IMR-90 (cell line): ENCODE results near the gene INIP.

Source experiments
- BHLHE40 ChIP-seq: fragments of 150-350 bp; IDR thresholded peaks from 2 replicates; pipeline ENCODE4 v1.6.1; 2016; ENCODE audit warnings: mild to moderate bottlenecking, low read depth, low read length
- CEBPB ChIP-seq: IDR thresholded peaks from 2 replicates; pipeline ENCODE4 v1.6.1; 2012; ENCODE audit warnings: low read depth, low read length, improper control_type of control experiment
- CTCF ChIP-seq: conservative IDR thresholded peaks from 2 replicates; pipeline ENCODE4 v1.5.1; 2012; ENCODE audit warnings: mild to moderate bottlenecking, low read depth, low read length, improper control_type of control experiment
- ELK1 ChIP-seq: fragments of 150-350 bp; IDR thresholded peaks from 2 replicates; pipeline ENCODE4 v1.6.1; 2016; ENCODE audit warnings: low read depth, mild to moderate bottlenecking, low read length, moderate library complexity, borderline replicate concordance
- FOS ChIP-seq: fragments of 150-350 bp; IDR thresholded peaks from 2 replicates; pipeline ENCODE4 v1.6.1; 2016; ENCODE audit warnings: low read depth, low read length
- MAZ ChIP-seq: IDR thresholded peaks from 2 replicates; pipeline ENCODE4 v1.6.1; 2012; ENCODE audit warnings: low read depth, mild to moderate bottlenecking, low read length, improper control_type of control experiment, moderate library complexity, borderline replicate concordance
- MXI1 ChIP-seq: IDR thresholded peaks from 2 replicates; pipeline ENCODE4 v1.6.1; 2012; ENCODE audit warnings: low read depth, mild to moderate bottlenecking, low read length, moderate library complexity, borderline replicate concordance
- NFE2L2 ChIP-seq: fragments of 150-350 bp; IDR thresholded peaks from 2 replicates; pipeline ENCODE4 v1.6.1; 2016; ENCODE audit warnings: low read depth, mild to moderate bottlenecking, low read length
- POLR2A ChIP-seq: IDR thresholded peaks from 2 replicates; pipeline ENCODE4 v1.6.1; 2012; ENCODE audit warnings: mild to moderate bottlenecking, low read depth, low read length
- RAD21 ChIP-seq: IDR thresholded peaks from 2 replicates; pipeline ENCODE4 v1.6.1; 2012; ENCODE audit warnings: low read length, improper control_type of control experiment
- RCOR1 ChIP-seq: IDR thresholded peaks from 2 replicates; pipeline ENCODE4 v1.6.1; 2012; ENCODE audit warnings: mild to moderate bottlenecking, low read length, improper control_type of control experiment; ENCODE audit not compliant: insufficient replicate concordance
- RFX5 ChIP-seq: IDR thresholded peaks from 2 replicates; pipeline ENCODE4 v1.8.0; 2012; ENCODE audit warnings: low read depth, mild to moderate bottlenecking, low read length, moderate library complexity
- TF ChIP-seq, protein P1 (sequence below): fragments of 150-350 bp; IDR thresholded peaks from 2 replicates; pipeline ENCODE4 v1.6.1; 2017; ENCODE audit warnings: mild to moderate bottlenecking, antibody characterized with exemption, low read length, low read depth

DNA sequence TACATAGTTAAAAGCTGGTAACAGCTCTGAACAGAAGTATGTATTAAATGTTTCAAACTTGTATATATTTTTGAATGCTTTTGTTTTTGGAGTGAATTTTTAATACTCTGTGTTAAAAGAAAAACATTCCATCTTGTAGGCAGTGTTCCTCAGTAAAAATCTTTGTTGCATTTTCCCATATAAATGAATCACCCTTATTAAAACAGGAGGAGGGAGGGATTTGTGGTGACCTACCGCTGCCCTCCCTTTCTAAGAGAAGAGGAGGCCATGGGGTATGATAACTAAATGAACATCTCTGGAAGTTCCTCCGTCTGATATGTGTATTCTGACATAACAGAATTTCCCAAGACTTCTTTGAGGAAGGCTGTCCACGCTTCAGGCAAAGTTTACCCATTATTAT, 53.4 kb downstream of the INIP start:
- TF ChIP-seq CTCF (no peak), POLR2A (no peak), FOS (no peak), ELK1 (no peak), NFE2L2 (no peak), CEBPB (no peak), BHLHE40 (no peak), RCOR1 (no peak), MXI1 (no peak), RFX5 (no peak), MAZ (no peak), RAD21 (no peak)
- TF ChIP-seq, protein P1, sequence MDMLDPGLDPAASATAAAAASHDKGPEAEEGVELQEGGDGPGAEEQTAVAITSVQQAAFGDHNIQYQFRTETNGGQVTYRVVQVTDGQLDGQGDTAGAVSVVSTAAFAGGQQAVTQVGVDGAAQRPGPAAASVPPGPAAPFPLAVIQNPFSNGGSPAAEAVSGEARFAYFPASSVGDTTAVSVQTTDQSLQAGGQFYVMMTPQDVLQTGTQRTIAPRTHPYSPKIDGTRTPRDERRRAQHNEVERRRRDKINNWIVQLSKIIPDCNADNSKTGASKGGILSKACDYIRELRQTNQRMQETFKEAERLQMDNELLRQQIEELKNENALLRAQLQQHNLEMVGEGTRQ = no peak
